ENCODE data around the gene HOMER1. TPM values are rescaled to one million over a fixed set of nuclear protein-coding genes. Genes with fewer than 3 reads are reported as not detected.

Gene HOMER1
- total and polyA plus RNA-seq, 2 of the 4 experiments (the other 2 are of a cell fraction): 1.9 to 6.8 TPM

GRCh38 chr5:79563247-79563590 lies 49.3 kb upstream of the HOMER1 start:
- Histone ChIP-seq H3K79me1 (ENCODE audit: low read depth in 1 of 2, low read length in 2 of 2) (no peaks in the 10 kb centered on the region), H3K9me1 (ENCODE audit: insufficient read depth, low read length) (0 out of 2 replicates have a peak, but pooled peaks cover 3% of the 10 kb centered on the region), H4K20me1 (ENCODE audit: insufficient read depth, low read length) (no peaks in the 10 kb centered on the region), H3K9ac (ENCODE audit: low read depth, low read length) (no peak overlapping the region), H3K14ac (replicated peaks; ENCODE audit: low read depth, low read length) (no peak overlapping the region), H3K4me3 (ENCODE audit: insufficient read depth, low read depth, low read length) (no peak overlapping the region), H4K8ac (ENCODE audit: low read depth in 2 of 2, low read length in 2 of 2) (no peak overlapping the region; a peak in 1 of 4 replicates), H2AFZ (replicated peaks; ENCODE audit: low read length, poor library complexity) (no peak overlapping the region), H3K4me2 (ENCODE audit: low read depth, low read length) (no peak overlapping the region; the same call in 1 of the 2 replicates), H2BK15ac (ENCODE audit: low read depth, low read length) (no peak overlapping the region), H4K91ac (ENCODE audit: insufficient read depth, low read depth, low read length) (no peak overlapping the region), H3K36me3 (ENCODE audit: control insufficient read depth, insufficient read depth, low read length) (no peaks in the 10 kb centered on the region), H2BK120ac (ENCODE audit: low read depth, low read length) (no peak overlapping the region), H2AK5ac (ENCODE audit: low read depth, low read length) (no peak overlapping the region), H2BK20ac (ENCODE audit: low read depth, low read length) (no peak overlapping the region), H3K4ac (ENCODE audit: low read depth, low read length) (no peak overlapping the region), H3K18ac (ENCODE audit: low read depth, low read length) (no peak overlapping the region), H3K4me1 (ENCODE audit: control insufficient read depth, insufficient read depth, low read length) (peaks cover 4% of the 10 kb centered on the region), H3K9me3 (ENCODE audit: control insufficient read depth, insufficient read depth, low read length) (no peaks in the 10 kb centered on the region), H2AK9ac (replicated peaks; ENCODE audit: low read depth, low read length, poor library complexity) (no peak overlapping the region), H3K27me3 (ENCODE audit: control insufficient read depth, insufficient read depth, low read length) (no peaks in the 10 kb centered on the region), H3K27ac (ENCODE audit: insufficient read depth, low read length) (no peak overlapping the region), H3K56ac (ENCODE audit: extremely low read depth, insufficient read depth, low read length) (no peak overlapping the region), H4K5ac (ENCODE audit: low read depth, low read length) (no peak overlapping the region), H2BK5ac (ENCODE audit: low read depth, low read length, poor library complexity, severe bottlenecking) (no peak overlapping the region), H3K23ac (ENCODE audit: low read depth, low read length) (no peak overlapping the region)
- POLR2A ChIA-PET (ENCODE audit: unreplicated experiment): no interaction called here
- DNase-seq (no peak), ATAC-seq (ENCODE audit: low read depth) (no peak)
- intact Hi-C loops (cut with micrococcal nuclease) (no loop called here), dilution Hi-C loops (cut with HindIII; ENCODE audit: low sequenced_read_pairs, unreplicated experiment) (no loop called here), in situ Hi-C loops (cut with MboI; ENCODE audit: low sequenced_read_pairs) (loop anchor here (10.0 kb wide), 1 partner anchor 292 kb away; no protein-coding TSS in a partner anchor)
- TF ChIP-seq, protein P1, sequence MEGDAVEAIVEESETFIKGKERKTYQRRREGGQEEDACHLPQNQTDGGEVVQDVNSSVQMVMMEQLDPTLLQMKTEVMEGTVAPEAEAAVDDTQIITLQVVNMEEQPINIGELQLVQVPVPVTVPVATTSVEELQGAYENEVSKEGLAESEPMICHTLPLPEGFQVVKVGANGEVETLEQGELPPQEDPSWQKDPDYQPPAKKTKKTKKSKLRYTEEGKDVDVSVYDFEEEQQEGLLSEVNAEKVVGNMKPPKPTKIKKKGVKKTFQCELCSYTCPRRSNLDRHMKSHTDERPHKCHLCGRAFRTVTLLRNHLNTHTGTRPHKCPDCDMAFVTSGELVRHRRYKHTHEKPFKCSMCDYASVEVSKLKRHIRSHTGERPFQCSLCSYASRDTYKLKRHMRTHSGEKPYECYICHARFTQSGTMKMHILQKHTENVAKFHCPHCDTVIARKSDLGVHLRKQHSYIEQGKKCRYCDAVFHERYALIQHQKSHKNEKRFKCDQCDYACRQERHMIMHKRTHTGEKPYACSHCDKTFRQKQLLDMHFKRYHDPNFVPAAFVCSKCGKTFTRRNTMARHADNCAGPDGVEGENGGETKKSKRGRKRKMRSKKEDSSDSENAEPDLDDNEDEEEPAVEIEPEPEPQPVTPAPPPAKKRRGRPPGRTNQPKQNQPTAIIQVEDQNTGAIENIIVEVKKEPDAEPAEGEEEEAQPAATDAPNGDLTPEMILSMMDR (conservative IDR thresholded peaks at IDR 0.05; ENCODE audit: low read depth, low read length): no peak
- no peak for TF ChIP-seq NFE2L2 (IDR thresholded peaks at IDR 0.05; ENCODE audit: low read depth, low read length)
- no peak for TF ChIP-seq MXI1 (IDR thresholded peaks at IDR 0.05; ENCODE audit: borderline replicate concordance, low read depth, low read length)
- TF ChIP-seq ELK1 (IDR thresholded peaks at IDR 0.05; ENCODE audit: borderline replicate concordance, low read depth, low read length): no peak
- no peak for TF ChIP-seq MAFK (IDR thresholded peaks at IDR 0.05; ENCODE audit: low read depth, low read length)
- TF ChIP-seq USF2 (IDR thresholded peaks at IDR 0.05; ENCODE audit: low read depth, low read length): no peak
- no peak for TF ChIP-seq CEBPB (IDR thresholded peaks at IDR 0.05; ENCODE audit: low read depth, low read length)
- no peak for TF ChIP-seq BHLHE40 (IDR thresholded peaks at IDR 0.05; ENCODE audit: low read depth, low read length)
- no peak for TF ChIP-seq RCOR1 (IDR thresholded peaks at IDR 0.05; ENCODE audit: insufficient replicate concordance, low read length)
- no peak for TF ChIP-seq POLR2A (IDR thresholded peaks at IDR 0.05; ENCODE audit: low read depth, low read length)
- TF ChIP-seq RFX5 (IDR thresholded peaks at IDR 0.05; ENCODE audit: low read depth, low read length): no peak
- no peak for TF ChIP-seq FOS (IDR thresholded peaks at IDR 0.05; ENCODE audit: low read depth, low read length)
- no peak for TF ChIP-seq CHD1 (IDR thresholded peaks at IDR 0.05; ENCODE audit: low read depth, low read length)
- no peak for TF ChIP-seq RAD21 (IDR thresholded peaks at IDR 0.05; ENCODE audit: low read length)
- BruUV-seq (replicated peaks): no TSS peak
- no CpG with 5 or more reads among the region's 4 CpGs for WGBS, 2 experiments (ENCODE audit: extremely low coverage in 2 of 2, insufficient read length in 1 of 2)
- CTCF ChIA-PET: interaction anchor here (0.7 kb wide), 1 partner anchor 24 kb away, joined by 5 read pairs; no protein-coding TSS in a partner anchor
